Measurements from ENCODE around the gene MEIKIN.
A peak's percentile ranks its signal among the peaks of the same experiment; 100 is the strongest.

The MEIKIN gene

GRCh38 chr5:131945551-131946168 is at the start of gene MEIKIN:
TSS of gene MEIKIN (minus strand) at chr5:131945663. CDS start at chr5:131945505, 158 bp downstream.
- DNase-seq (ENCODE audit: low read depth, low spot score), result no peak

GRCh38 chr5:131994533-131995226 is 49.2 kb upstream of the MEIKIN start:
- DNase-seq (ENCODE audit: low read depth, low spot score), result peak; percentile 59

- no peak for DNase-seq (ENCODE audit: low read depth, low spot score)
Measured at GRCh38 chr5:131994090-131994489, 48.6 kb upstream of the MEIKIN start.

- no peak for DNase-seq (ENCODE audit: low read depth, low spot score)
Measured at GRCh38 chr5:131993676-131994075, 48.2 kb upstream of the MEIKIN start.

GRCh38 chr5:131992370-131992769 is 46.9 kb upstream of the MEIKIN start:
- DNase-seq (ENCODE audit: low read depth, low spot score), result no peak

GRCh38 chr5:131991593-131992324 is 46.3 kb upstream of the MEIKIN start:
- no peak for DNase-seq (ENCODE audit: low read depth, low spot score)

- DNase-seq (ENCODE audit: low read depth, low spot score), result no peak
Measured at GRCh38 chr5:131990716-131991115, 45.3 kb upstream of the MEIKIN start.

GRCh38 chr5:131988601-131989000 is 43.1 kb upstream of the MEIKIN start:
- no peak for DNase-seq (ENCODE audit: low read depth, low spot score)

- no peak for DNase-seq (ENCODE audit: low read depth, low spot score)
Measured at GRCh38 chr5:131987251-131987650, 41.8 kb upstream of the MEIKIN start.

- DNase-seq (ENCODE audit: low read depth, low spot score), result no peak
Measured at GRCh38 chr5:131986161-131986912, 40.9 kb upstream of the MEIKIN start.

- DNase-seq (ENCODE audit: low read depth, low spot score), result no peak
Measured at GRCh38 chr5:131984956-131985665, 39.6 kb upstream of the MEIKIN start.

GRCh38 chr5:131983244-131983771 is 37.8 kb upstream of the MEIKIN start:
- no peak for DNase-seq (ENCODE audit: low read depth, low spot score)

DNA sequence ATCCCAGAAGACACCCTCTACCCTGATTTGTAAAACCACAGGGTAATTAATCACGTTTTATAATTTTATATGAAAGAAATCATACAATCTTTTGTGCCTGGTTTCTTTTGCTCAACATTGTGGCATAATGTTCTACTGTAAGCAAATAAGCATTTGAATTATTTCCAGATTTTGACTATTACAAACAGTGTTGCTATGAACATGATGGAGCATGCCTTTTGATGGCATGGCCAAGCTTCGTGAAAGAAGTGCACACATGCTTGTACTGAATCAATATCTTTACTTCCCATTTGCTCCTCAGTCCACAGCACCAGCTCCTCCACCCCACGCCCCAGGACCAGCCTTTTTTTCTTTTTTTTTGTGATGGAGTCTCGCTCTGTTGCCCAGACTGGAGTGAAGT is 36.1 kb upstream of the MEIKIN start:
- no peak for DNase-seq (ENCODE audit: low read depth, low spot score)

DNA sequence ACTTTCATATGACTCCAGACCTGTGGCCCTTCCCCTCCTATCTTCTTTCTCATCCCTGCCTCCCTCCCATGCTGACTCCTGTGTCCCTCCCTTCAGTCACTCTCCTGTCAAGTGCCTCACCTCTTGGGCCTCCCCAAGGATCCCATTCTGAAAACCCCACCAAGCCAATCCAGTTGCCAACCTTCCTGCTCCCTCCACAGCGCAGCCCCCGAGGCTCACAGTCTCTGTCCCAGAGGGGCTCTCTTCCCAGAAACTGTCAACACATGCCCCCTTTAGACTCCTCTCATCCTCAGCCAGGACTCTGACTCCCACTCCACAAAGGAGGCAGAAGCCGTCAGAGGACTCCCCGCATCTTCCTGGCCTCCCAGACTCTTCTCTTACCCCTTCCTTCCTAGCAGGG is 35.2 kb upstream of the MEIKIN start:
- no peak for DNase-seq (ENCODE audit: low read depth, low spot score)

- no peak for DNase-seq (ENCODE audit: low read depth, low spot score)
Measured at GRCh38 chr5:131979816-131980215, 34.4 kb upstream of the MEIKIN start.

- DNase-seq (ENCODE audit: low read depth, low spot score), result no peak
Measured at GRCh38 chr5:131977212-131977604, 31.7 kb upstream of the MEIKIN start.

GRCh38 chr5:131976414-131977211 is 31.1 kb upstream of the MEIKIN start:
- no peak for DNase-seq (ENCODE audit: low read depth, low spot score)

GRCh38 chr5:131974956-131975726 is 29.7 kb upstream of the MEIKIN start:
- DNase-seq (ENCODE audit: low read depth, low spot score), result no peak

DNA sequence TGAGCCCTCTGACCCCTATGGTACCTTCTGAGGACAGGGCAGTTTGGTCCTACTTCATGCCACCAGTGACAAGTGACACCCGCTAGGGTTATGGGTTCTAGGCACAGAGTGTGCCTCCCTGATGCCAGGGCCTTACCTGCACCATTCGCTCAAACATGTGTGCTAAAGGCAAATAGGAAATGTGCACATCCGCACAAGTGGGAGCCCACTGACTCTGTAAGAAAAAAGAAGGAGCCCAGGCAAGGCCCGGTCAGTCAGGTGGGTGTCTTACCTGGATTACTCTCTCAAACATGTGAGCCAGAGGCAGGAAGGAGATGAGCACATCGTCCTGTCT is 29.1 kb upstream of the MEIKIN start:
- no peak for DNase-seq (ENCODE audit: low read depth, low spot score)

- DNase-seq (ENCODE audit: low read depth, low spot score), result no peak
Measured at GRCh38 chr5:131974016-131974415, 28.6 kb upstream of the MEIKIN start.
